Activated T-helper 2 cell treated with anti-CD3 and anti-CD28 coated beads, Interferon-gamma antibody, Interleukin-2, Interleukin-4, amounts not matched to agents 10 μg/mL and 5 μg/mL and 100 μg/mL, durations not matched to agents 14 hours and 24 hours and 36 hours (primary cell): ENCODE results near the gene INPP5A. TPM values are rescaled to one million over a fixed set of nuclear protein-coding genes. Genes with fewer than 3 reads are reported as not detected.
"Not testable (repeated sequence)": the region's sequence is repeated elsewhere in the genome, so short reads cannot be mapped to it uniquely, and the experiment has no call there.

ENCODE experiments used
- DNase-seq: peaks from one replicate; pipeline ENCODE4 v3.0.0; 2021; ENCODE audit warnings: low spot score
- H3K27ac Mint-ChIP-seq: one replicate; pipeline ENCODE4 v1.8.0; 2021; ENCODE audit warnings: mixed read lengths
- H3K27me3 Mint-ChIP-seq: one replicate; pipeline ENCODE4 v1.8.0; 2021; ENCODE audit warnings: low read depth, mixed read lengths
- H3K36me3 Mint-ChIP-seq: one replicate; pipeline ENCODE4 v1.8.0; 2021; ENCODE audit warnings: low read depth, mixed read lengths
- H3K4me1 Mint-ChIP-seq: one replicate; pipeline ENCODE4 v1.8.0; 2021; ENCODE audit warnings: low read depth, mixed read lengths
- H3K4me3 Mint-ChIP-seq: one replicate; pipeline ENCODE4 v1.8.0; 2021; ENCODE audit warnings: low read depth, mild to moderate bottlenecking, moderate library complexity, mixed read lengths
- H3K9me3 Mint-ChIP-seq: one replicate; pipeline ENCODE4 v1.8.0; 2021; ENCODE audit warnings: mixed read lengths
- intact Hi-C: fragments of 100-400 bp; cut with micrococcal nuclease; formaldehyde crosslinking; loops from one replicate; pipeline ENCODE4 v1.15.1; 2023
- total RNA-seq: library from RNA; stranded (reverse); gene quantifications from 2 replicates; pipeline ENCODE4 v1.2.3, GENCODE V29; 2022

Gene INPP5A
- total RNA-seq, 1 donor from 2014 or later = 13.0 TPM

DNA sequence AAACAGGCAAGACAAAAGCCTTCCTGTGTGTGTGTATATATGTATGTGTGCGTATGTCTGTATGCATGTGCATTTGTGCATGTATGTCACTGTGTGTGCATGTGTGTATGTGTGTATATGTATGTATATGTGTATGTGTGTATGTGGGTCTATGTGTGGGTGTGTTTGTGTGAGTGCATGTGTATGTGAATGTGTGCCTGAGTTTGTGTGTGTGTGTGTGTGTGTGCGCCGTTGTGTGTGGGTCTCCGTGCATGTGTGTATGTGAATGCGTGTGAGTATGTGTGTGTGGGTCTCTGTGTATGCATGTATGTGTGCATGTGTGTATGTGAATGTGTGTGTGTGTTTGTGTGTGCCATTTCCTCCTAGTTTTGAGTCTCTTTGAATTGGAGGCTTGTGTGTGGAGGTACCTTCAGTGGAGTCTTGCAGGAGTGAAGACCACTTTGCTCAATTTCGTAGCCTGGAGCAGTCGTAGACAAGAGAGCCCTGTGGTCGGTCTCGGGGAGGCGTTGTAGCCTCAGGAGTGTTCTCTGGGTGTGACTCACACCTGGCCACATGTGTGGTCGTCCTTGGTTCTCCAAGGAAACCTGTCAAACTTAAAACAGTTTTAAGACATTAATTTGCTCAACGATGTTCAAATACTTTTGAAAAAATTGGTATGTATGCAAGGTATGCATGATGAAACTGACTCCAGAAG, 28.1 kb downstream of the INPP5A start:
- Mint-ChIP-seq H3K36me3 (no peaks in the 10 kb centered on the region), H3K9me3 (no peaks in the 10 kb centered on the region)

DNA sequence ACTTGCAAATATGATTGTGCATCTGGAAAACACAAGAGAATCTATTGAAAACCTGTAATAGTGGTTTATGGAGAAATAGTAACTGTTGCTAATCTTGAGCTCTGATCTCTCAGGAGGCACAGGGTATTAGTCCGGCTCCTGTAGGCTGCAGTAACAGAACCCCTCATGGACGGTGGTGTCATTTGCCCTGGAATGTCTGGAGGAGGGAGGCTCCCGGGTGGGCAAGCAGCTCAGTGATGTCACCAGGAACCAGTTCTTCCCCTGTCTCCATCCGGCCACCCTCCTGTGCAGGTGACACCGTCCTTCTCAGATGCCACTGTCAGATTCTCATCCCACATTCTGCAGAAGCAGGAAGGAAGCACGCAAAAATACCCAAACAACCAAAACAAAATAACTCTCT, 29.3 kb downstream of the INPP5A start:
- Mint-ChIP-seq H3K4me3 (no peak overlapping the region), H3K4me1 (peaks cover 12% of the 10 kb centered on the region), H3K36me3 (no peaks in the 10 kb centered on the region), H3K27me3 (peaks cover under 1% of the 10 kb centered on the region), H3K9me3 (no peaks in the 10 kb centered on the region), H3K27ac (no peak overlapping the region)
- no peak for DNase-seq
- intact Hi-C loops = no loop called here

More for the DNA sequence above, 28.1 kb downstream of the INPP5A start:
- Mint-ChIP-seq H3K27ac (no peak overlapping the region), H3K4me3 (no peak overlapping the region), H3K4me1 (peaks cover 15% of the 10 kb centered on the region), H3K27me3 (no peaks in the 10 kb centered on the region)
- no peak for DNase-seq
- intact Hi-C loops = no loop called here

DNA sequence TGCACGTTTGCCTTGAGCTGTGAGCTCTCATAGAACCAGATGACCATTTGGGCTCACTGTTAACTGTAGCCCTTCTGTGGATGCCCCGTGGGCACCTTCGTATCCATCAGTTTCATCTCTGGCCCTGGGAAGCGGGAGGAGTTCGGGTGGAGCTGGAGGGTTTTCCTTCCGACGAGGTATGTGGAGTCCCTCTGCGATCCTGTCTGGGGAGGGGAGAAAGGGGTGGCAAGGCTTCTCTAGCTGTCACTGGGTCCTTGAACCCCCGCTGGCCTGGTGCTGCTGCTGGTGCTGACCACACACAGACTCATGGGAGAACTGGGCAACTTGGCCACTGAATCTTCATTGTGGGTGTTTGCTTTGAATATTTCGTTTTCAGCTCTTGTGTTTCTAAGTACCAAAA, 32.7 kb downstream of the INPP5A start:
- H3K9me3 Mint-ChIP-seq = no peaks in the 10 kb centered on the region
- H3K4me1 Mint-ChIP-seq = peaks cover 15% of the 10 kb centered on the region
- H3K4me3 Mint-ChIP-seq = no peak overlapping the region
- no peaks in the 10 kb centered on the region for H3K36me3 Mint-ChIP-seq
- H3K27me3 Mint-ChIP-seq = peaks cover 2% of the 10 kb centered on the region
- intact Hi-C loops = no loop called here
- H3K27ac Mint-ChIP-seq = no peak overlapping the region
- no peak for DNase-seq

DNA sequence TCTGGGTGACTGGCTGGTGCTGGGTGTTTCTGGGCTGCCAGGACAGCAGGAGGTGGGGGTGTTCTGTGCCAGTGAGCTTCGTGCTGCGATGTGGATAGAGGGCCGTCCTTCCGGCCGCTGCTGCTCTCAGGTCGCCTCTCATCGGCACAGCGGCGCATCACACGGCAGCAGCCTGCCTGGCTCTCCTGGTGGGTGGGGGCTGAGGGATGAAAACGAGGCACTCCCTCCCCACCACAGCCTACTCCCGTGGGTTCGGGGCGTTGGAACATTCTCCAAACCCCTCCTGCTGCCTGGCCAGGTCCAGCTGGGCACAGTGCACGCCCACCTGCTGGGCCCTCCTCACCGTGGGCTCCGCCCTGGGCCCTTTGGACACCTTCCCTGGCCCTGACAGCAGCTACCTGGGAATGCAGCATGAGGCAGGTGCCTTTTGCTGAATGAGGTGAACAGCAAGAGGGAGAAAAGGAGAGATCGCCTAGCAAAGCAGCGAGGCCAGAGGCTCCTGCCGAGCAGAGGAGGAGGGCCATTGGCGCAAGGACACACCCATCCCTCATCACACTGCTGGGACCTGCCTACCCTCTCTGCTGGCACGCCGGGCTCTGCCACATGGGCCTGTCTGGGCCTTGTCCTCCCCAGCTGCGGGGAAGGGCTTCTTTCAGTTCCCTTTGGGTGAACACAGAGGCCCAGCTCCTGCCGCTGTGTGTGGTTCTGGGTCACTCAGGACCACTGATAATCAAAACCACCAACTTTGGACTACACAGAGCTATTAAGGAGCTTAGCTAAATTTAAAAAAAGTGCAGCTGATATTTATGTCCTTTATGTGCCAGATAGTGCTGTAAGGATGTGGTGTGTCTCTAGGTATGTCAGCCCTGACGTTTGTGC, 33.4 kb downstream of the INPP5A start:
- Mint-ChIP-seq H3K27ac (no peak overlapping the region), H3K4me3 (no peak overlapping the region), H3K9me3 (no peaks in the 10 kb centered on the region), H3K4me1 (peaks cover 17% of the 10 kb centered on the region), H3K36me3 (no peaks in the 10 kb centered on the region), H3K27me3 (peaks cover 2% of the 10 kb centered on the region)
- DNase-seq = no peak
- intact Hi-C loops = no loop called here

DNA sequence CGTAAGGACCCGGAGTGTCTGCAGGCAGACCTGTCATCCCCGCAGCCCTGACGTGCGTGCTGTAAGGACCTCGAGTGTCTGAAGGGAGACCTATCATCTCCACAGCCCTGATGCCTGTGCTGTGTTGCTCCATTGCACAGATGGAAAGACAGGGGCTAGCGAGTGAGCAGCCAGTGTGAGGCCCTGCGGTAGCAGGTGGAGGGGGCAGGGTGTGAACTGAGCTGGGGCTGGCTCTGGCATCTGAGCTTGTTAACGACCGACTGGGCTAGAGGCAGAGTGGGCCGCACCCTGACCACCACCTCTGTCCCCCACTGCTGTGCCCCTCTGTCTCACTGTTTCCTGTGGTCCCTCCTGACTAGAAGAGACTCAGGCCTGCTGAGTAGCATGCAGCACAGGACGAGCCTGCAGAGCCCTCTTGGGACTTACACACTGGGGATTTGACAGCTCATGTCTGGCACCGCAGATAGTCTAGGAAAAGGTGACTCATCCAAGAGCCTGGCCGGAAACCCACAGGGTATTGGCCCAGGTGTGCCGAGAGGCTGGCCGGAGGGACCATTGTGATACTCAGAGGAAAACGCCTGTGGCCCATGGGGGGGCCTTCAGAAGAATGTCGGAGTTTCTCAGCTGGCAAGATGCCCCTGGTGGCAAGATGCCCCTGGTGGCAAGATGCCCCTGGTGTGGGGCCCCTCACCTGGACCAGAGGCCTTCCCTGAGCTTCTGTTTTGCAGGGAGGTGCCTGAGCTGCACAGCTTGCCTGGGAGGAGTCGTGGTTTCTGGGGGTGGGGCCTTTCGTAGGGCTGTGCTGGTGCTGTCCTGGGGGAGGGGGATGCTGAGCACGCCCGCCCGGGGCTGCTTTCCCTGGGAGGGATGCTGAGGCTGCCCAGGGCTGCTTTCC, 34.3 kb downstream of the INPP5A start:
- Mint-ChIP-seq H3K27ac (peak overlapping the region; percentile 64), H3K36me3 (no peaks in the 10 kb centered on the region), H3K4me1 (peaks cover 21% of the 10 kb centered on the region), H3K4me3 (peak overlapping the region; percentile 18), H3K27me3 (peaks cover 4% of the 10 kb centered on the region), H3K9me3 (no peaks in the 10 kb centered on the region)
- intact Hi-C loops = loop anchor here (1.0 kb wide), 2 partner anchors 21 to 32 kb away; no protein-coding TSS in a partner anchor
- peak; percentile 72 for DNase-seq

DNA sequence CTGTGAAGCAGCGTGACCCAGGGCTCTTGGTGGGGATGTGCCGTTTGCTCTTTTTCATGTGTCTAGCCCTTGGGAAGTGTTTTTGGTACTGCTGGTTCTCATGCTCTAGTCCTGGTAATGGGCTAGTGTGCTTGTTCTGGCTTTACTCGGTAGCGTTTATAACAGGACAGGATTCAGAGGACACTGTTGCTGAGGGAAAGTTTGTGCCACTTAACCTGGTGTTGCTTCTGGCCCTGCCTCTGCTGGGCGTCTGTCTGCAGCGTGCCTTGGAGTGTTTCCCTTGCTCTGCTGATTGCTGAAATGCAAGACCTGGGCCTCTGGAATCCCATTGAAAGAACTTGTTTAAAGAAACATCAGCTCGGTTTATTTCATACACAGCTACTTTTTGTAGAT, 35.0 kb downstream of the INPP5A start:
- H3K4me3 Mint-ChIP-seq = no peak overlapping the region
- H3K27me3 Mint-ChIP-seq = peaks cover 8% of the 10 kb centered on the region
- H3K27ac Mint-ChIP-seq = no peak overlapping the region
- no peaks in the 10 kb centered on the region for H3K9me3 Mint-ChIP-seq
- DNase-seq = no peak
- H3K36me3 Mint-ChIP-seq = no peaks in the 10 kb centered on the region
- intact Hi-C loops = loop anchor here (1.0 kb wide), 2 partner anchors 21 to 32 kb away; no protein-coding TSS in a partner anchor
- peaks cover 21% of the 10 kb centered on the region for H3K4me1 Mint-ChIP-seq

DNA sequence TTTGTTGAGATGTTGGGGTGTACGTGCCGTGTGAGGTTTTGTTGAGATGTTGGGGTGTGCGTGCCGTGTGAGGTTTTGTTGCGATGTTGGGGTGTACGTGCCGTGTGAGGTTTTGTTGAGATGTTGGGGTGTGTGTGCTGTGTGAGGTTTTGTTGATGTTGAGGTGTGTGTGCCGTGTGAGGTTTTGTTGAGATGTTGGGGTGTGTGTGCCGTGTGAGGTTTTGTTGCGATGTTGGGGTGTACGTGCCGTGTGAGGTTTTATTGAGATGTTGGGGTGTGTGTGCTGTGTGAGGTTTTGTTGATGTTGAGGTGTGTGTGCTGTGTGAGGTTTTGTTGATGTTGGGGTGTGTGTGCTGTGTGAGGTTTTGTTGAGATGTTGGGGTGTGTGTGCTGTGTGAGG, 35.4 kb downstream of the INPP5A start:
- intact Hi-C loops = loop anchor here (1.0 kb wide), 2 partner anchors 20 to 33 kb away; no protein-coding TSS in a partner anchor
- H3K27me3 Mint-ChIP-seq = peaks cover 11% of the 10 kb centered on the region
- H3K9me3 Mint-ChIP-seq, H3K27ac Mint-ChIP-seq, H3K36me3 Mint-ChIP-seq, DNase-seq, H3K4me3 Mint-ChIP-seq: not testable (repeated sequence)
- H3K4me1 Mint-ChIP-seq = peaks cover 21% of the 10 kb centered on the region

DNA sequence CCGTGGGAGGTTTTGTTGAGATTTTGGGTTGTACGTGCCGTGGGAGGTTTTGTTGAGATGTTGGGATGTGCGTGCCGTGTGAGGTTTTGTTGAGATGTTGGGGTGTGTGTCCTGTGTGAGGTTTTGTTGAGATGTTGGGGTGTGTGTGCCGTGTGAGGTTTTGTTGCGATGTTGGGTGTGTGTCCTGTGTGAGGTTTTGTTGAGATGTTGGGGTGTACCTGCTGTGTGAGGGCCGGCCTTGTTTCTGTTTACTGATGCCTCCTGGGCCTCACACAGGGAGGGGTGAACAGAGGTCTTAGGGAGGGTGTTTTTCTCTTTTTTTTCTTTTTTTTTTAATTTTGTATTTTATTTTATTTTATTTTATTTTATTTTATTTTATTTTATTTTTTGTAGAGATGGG, 36.7 kb downstream of the INPP5A start:
- Mint-ChIP-seq H3K9me3 (no peaks in the 10 kb centered on the region), H3K36me3 (no peaks in the 10 kb centered on the region), H3K4me1 (peaks cover 21% of the 10 kb centered on the region), H3K27ac (no peak overlapping the region), H3K27me3 (peaks cover 16% of the 10 kb centered on the region), H3K4me3 (no peak overlapping the region)
- intact Hi-C loops = no loop called here
- DNase-seq = no peak

DNA sequence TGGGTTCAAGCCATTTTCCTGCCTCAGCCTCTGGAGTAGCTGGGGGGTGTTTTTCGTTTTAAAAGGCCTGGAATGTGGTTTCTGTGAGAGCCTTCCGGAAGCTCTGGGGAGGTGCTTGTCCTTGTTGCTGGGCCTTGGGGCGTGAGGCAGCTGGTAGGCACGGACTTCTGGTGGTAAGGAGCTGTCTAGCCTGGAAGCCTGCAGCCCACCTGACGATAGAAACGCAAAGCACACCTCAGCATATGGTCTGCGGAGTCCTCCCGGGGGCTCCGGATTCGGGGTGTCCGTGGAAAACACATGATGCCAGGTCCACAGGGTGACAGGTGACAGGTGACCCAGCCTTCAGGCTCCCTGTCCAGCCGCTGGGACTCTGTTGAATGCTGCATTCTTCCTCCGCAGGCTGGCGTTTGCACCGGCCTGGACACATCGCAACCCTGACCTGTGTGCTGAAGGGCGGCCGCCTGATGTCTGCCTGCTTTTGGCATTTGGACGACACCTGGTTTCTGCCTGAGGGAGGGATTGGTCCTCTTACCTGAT, 37.3 kb downstream of the INPP5A start:
- H3K4me3 Mint-ChIP-seq = peak overlapping the region; percentile 35
- H3K27ac Mint-ChIP-seq = peak overlapping the region; percentile 21
- no peaks in the 10 kb centered on the region for H3K36me3 Mint-ChIP-seq
- intact Hi-C loops = loop anchor here (1.0 kb wide), 3 partner anchors 13 to 41 kb away; partner anchors contain the start of gene INPP5A
- peaks cover 16% of the 10 kb centered on the region for H3K27me3 Mint-ChIP-seq
- no peaks in the 10 kb centered on the region for H3K9me3 Mint-ChIP-seq
- no peak for DNase-seq
- H3K4me1 Mint-ChIP-seq = peaks cover 21% of the 10 kb centered on the region

DNA sequence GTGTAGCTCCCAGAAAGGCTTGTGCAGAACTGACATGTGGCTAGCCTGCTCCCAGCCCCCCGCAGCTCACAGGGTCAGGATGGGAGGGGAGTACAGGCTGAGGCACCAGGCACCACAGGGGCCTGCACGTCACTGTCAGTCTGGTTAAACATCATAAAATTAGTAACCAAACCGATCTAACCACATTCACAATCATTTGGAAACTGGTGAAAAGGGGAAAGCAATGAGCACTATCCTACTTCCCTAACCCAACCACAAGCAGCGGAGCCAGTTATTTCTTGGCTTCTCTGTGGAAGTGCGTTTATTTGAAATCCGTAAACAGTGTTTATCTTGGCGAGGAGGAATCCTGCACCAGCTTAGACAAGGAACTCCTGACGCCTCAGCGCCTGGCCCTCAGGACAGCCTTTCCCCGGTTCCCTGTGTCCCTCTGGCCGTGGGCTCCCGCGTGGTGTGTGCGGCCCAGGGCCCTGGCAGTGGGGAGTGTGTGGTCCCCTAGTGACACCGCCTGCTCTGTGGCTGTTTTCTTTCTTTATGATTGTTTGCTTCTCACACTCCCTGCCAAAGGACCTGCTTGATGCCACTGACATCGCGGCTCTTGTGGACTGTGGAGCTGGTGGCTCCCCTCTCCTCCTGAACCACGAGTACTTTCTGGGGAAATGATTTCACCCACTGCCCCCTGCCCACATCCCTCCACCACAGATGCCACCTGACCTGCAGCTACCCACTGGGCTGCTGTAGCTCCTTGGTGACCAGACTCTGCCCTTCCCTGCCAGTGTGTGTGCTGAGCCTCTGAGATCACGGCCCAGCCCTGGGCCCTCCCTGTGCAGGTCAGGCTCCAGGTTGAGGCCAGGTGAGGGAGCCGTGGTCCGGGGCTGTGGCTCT, 38.0 kb downstream of the INPP5A start:
- Mint-ChIP-seq H3K4me1 (peaks cover 15% of the 10 kb centered on the region), H3K27me3 (peaks cover 16% of the 10 kb centered on the region), H3K9me3 (no peaks in the 10 kb centered on the region), H3K36me3 (no peaks in the 10 kb centered on the region), H3K4me3 (peak overlapping the region; percentile 35), H3K27ac (peak overlapping the region; percentile 21)
- DNase-seq = peak; percentile 19
- intact Hi-C loops = loop anchor here (1.0 kb wide), 3 partner anchors 13 to 41 kb away; partner anchors contain the start of gene INPP5A

DNA sequence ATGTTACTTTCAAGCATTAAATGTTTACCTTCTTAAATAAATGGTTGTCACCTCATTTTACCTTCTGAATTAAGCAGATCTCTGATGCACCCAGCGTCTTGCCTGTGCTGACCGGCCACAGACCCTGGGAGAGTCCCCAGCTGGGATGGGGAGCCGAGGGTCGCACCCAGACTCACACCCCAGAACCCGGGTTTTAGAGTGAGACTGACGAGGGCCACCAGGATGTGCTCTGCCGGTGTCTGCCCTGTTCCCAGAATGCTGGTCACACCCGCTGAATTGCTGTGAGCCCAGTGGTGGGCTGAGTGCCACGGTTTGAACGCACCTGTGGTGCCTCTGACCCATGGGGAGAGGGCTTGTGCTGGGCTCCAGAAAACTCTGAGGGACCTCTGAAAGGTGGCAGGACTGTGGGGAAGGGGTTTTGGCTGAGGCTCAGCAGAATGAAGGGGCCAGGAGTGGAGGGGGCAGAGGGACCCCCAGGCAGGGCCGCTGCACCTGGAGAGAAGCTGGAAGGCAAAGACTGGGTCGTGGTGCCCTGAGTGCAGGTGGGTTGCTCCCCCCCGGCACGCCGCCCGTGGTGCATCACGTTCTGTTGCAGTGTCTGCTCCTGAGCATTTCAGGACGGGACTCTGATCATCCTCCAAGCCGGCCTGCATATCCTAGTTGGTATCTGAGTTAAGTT, 39.2 kb downstream of the INPP5A start:
- H3K9me3 Mint-ChIP-seq = no peaks in the 10 kb centered on the region
- no peak for DNase-seq
- no peaks in the 10 kb centered on the region for H3K36me3 Mint-ChIP-seq
- H3K27me3 Mint-ChIP-seq = peaks cover 16% of the 10 kb centered on the region
- intact Hi-C loops = no loop called here
- no peak overlapping the region for H3K4me3 Mint-ChIP-seq
- no peak overlapping the region for H3K27ac Mint-ChIP-seq
- peaks cover 13% of the 10 kb centered on the region for H3K4me1 Mint-ChIP-seq
